ENCODE measurements around the gene GTF3C2. TPM values are rescaled to one million over a fixed set of nuclear protein-coding genes. Genes with fewer than 3 reads are reported as not detected.

The GTF3C2 gene
- total RNA-seq, 1 donor from 2014 or later: 86.6 TPM

- Mint-ChIP-seq H3K4me3 (no peak overlapping the region), H3K27ac (no peak overlapping the region), H3K9me3 (no peaks in the 10 kb centered on the region), H3K4me1 (ENCODE audit: low read depth) (no peaks in the 10 kb centered on the region), H3K36me3 (ENCODE audit: low read depth) (no peaks in the 10 kb centered on the region), H3K27me3 (ENCODE audit: insufficient read depth) (peaks cover 14% of the 10 kb centered on the region)
- intact Hi-C loops (cut with micrococcal nuclease): no loop called here
- DNase-seq (ENCODE audit: low spot score): no peak
Measured at GRCh38 chr2:27296481-27296880, 60.1 kb downstream of the GTF3C2 start.

- no peak overlapping the region for H3K27ac Mint-ChIP-seq
- intact Hi-C loops (cut with micrococcal nuclease): no loop called here
- peaks cover 18% of the 10 kb centered on the region for H3K27me3 Mint-ChIP-seq (ENCODE audit: insufficient read depth)
- H3K4me3 Mint-ChIP-seq: no peak overlapping the region
- no peaks in the 10 kb centered on the region for H3K9me3 Mint-ChIP-seq
- no peaks in the 10 kb centered on the region for H3K36me3 Mint-ChIP-seq (ENCODE audit: low read depth)
- no peaks in the 10 kb centered on the region for H3K4me1 Mint-ChIP-seq (ENCODE audit: low read depth)
- DNase-seq (ENCODE audit: low spot score): no peak
Measured at GRCh38 chr2:27294928-27295327, 61.6 kb downstream of the GTF3C2 start.

GRCh38 chr2:27291865-27292264 is 64.7 kb downstream of the GTF3C2 start:
- H3K4me1 Mint-ChIP-seq (ENCODE audit: low read depth): no peaks in the 10 kb centered on the region
- no peak overlapping the region for H3K4me3 Mint-ChIP-seq
- H3K36me3 Mint-ChIP-seq (ENCODE audit: low read depth): no peaks in the 10 kb centered on the region
- H3K27me3 Mint-ChIP-seq (ENCODE audit: insufficient read depth): peaks cover 29% of the 10 kb centered on the region
- no peaks in the 10 kb centered on the region for H3K9me3 Mint-ChIP-seq
- intact Hi-C loops (cut with micrococcal nuclease): no loop called here
- H3K27ac Mint-ChIP-seq: no peak overlapping the region
- no peak for DNase-seq (ENCODE audit: low spot score)

- Mint-ChIP-seq H3K4me3 (no peak overlapping the region), H3K9me3 (no peaks in the 10 kb centered on the region), H3K4me1 (ENCODE audit: low read depth) (no peaks in the 10 kb centered on the region), H3K27ac (no peak overlapping the region), H3K27me3 (ENCODE audit: insufficient read depth) (peaks cover 35% of the 10 kb centered on the region), H3K36me3 (ENCODE audit: low read depth) (no peaks in the 10 kb centered on the region)
- no peak for DNase-seq (ENCODE audit: low spot score)
- intact Hi-C loops (cut with micrococcal nuclease): no loop called here
Measured at GRCh38 chr2:27290549-27290948, 66.0 kb downstream of the GTF3C2 start.

- Mint-ChIP-seq H3K4me3 (no peak overlapping the region), H3K27me3 (ENCODE audit: insufficient read depth) (peaks cover 42% of the 10 kb centered on the region), H3K36me3 (ENCODE audit: low read depth) (no peaks in the 10 kb centered on the region), H3K4me1 (ENCODE audit: low read depth) (no peaks in the 10 kb centered on the region), H3K27ac (no peak overlapping the region), H3K9me3 (no peaks in the 10 kb centered on the region)
- DNase-seq (ENCODE audit: low spot score): no peak
- intact Hi-C loops (cut with micrococcal nuclease): no loop called here
Measured at GRCh38 chr2:27288610-27289009, 68.0 kb downstream of the GTF3C2 start.

GRCh38 chr2:27285481-27285880 is 71.1 kb downstream of the GTF3C2 start:
- no peaks in the 10 kb centered on the region for H3K9me3 Mint-ChIP-seq
- no peaks in the 10 kb centered on the region for H3K4me1 Mint-ChIP-seq (ENCODE audit: low read depth)
- DNase-seq (ENCODE audit: low spot score): no peak
- no peaks in the 10 kb centered on the region for H3K36me3 Mint-ChIP-seq (ENCODE audit: low read depth)
- intact Hi-C loops (cut with micrococcal nuclease): no loop called here
- no peak overlapping the region for H3K4me3 Mint-ChIP-seq
- H3K27ac Mint-ChIP-seq: no peak overlapping the region
- H3K27me3 Mint-ChIP-seq (ENCODE audit: insufficient read depth): peaks cover 37% of the 10 kb centered on the region

GRCh38 chr2:27284996-27285395 is 71.6 kb downstream of the GTF3C2 start:
- H3K27me3 Mint-ChIP-seq (ENCODE audit: insufficient read depth): peaks cover 37% of the 10 kb centered on the region
- no peaks in the 10 kb centered on the region for H3K9me3 Mint-ChIP-seq
- intact Hi-C loops (cut with micrococcal nuclease): loop anchor here (5.0 kb wide), 1 partner anchor 118 kb away; no protein-coding TSS in a partner anchor
- no peak overlapping the region for H3K4me3 Mint-ChIP-seq
- no peaks in the 10 kb centered on the region for H3K36me3 Mint-ChIP-seq (ENCODE audit: low read depth)
- peaks cover 2% of the 10 kb centered on the region for H3K4me1 Mint-ChIP-seq (ENCODE audit: low read depth)
- DNase-seq (ENCODE audit: low spot score): no peak
- no peak overlapping the region for H3K27ac Mint-ChIP-seq

- Mint-ChIP-seq H3K27ac (no peak overlapping the region), H3K9me3 (no peaks in the 10 kb centered on the region), H3K4me3 (no peak overlapping the region), H3K27me3 (ENCODE audit: insufficient read depth) (peaks cover 40% of the 10 kb centered on the region), H3K4me1 (ENCODE audit: low read depth) (peaks cover 6% of the 10 kb centered on the region), H3K36me3 (ENCODE audit: low read depth) (no peaks in the 10 kb centered on the region)
- no peak for DNase-seq (ENCODE audit: low spot score)
- intact Hi-C loops (cut with micrococcal nuclease): loop anchor here (5.0 kb wide), 1 partner anchor 116 kb away; no protein-coding TSS in a partner anchor
Measured at GRCh38 chr2:27282892-27283291, 73.7 kb downstream of the GTF3C2 start.

GRCh38 chr2:27281855-27282559 is 74.6 kb downstream of the GTF3C2 start, which contains the start of gene TRIM54:
Gene TRIM54, plus strand, starts transcription at chr2:27282429. Its CDS starts 303 bp downstream, at chr2:27282732.
- intact Hi-C loops (cut with micrococcal nuclease): loop anchor here (5.0 kb wide), 1 partner anchor 115 kb away; no protein-coding TSS in a partner anchor
- no peak for DNase-seq (ENCODE audit: low spot score)
- H3K4me1 Mint-ChIP-seq (ENCODE audit: low read depth): peaks cover 6% of the 10 kb centered on the region
- no peaks in the 10 kb centered on the region for H3K9me3 Mint-ChIP-seq
- H3K36me3 Mint-ChIP-seq (ENCODE audit: low read depth): no peaks in the 10 kb centered on the region
- H3K27ac Mint-ChIP-seq: no peak within 1 kb of the TSS
- H3K27me3 Mint-ChIP-seq (ENCODE audit: insufficient read depth): peaks cover 33% of the 10 kb centered on the region
- H3K4me3 Mint-ChIP-seq: no peak within 1 kb of the TSS

- H3K9me3 Mint-ChIP-seq: no peaks in the 10 kb centered on the region
- H3K27ac Mint-ChIP-seq: no peak overlapping the region
- H3K4me3 Mint-ChIP-seq: no peak overlapping the region
- H3K27me3 Mint-ChIP-seq (ENCODE audit: insufficient read depth): peaks cover 30% of the 10 kb centered on the region
- DNase-seq (ENCODE audit: low spot score): no peak
- intact Hi-C loops (cut with micrococcal nuclease): loop anchor here (5.0 kb wide), 1 partner anchor 114 kb away; no protein-coding TSS in a partner anchor
- no peaks in the 10 kb centered on the region for H3K36me3 Mint-ChIP-seq (ENCODE audit: low read depth)
- H3K4me1 Mint-ChIP-seq (ENCODE audit: low read depth): peaks cover 6% of the 10 kb centered on the region
Measured at GRCh38 chr2:27281442-27281841, 75.1 kb downstream of the GTF3C2 start.

- Mint-ChIP-seq H3K4me1 (ENCODE audit: low read depth) (peaks cover 6% of the 10 kb centered on the region), H3K9me3 (no peaks in the 10 kb centered on the region), H3K27ac (no peak overlapping the region), H3K36me3 (ENCODE audit: low read depth) (no peaks in the 10 kb centered on the region), H3K27me3 (ENCODE audit: insufficient read depth) (peaks cover 29% of the 10 kb centered on the region), H3K4me3 (no peak overlapping the region)
- intact Hi-C loops (cut with micrococcal nuclease): loop anchor here (1.0 to 5.0 kb wide), 6 partner anchors 17 to 320 kb away; no protein-coding TSS in a partner anchor
- DNase-seq (ENCODE audit: low spot score): no peak
Measured at GRCh38 chr2:27280826-27281225, 75.7 kb downstream of the GTF3C2 start.

- no peak for DNase-seq (ENCODE audit: low spot score)
- peaks cover 23% of the 10 kb centered on the region for H3K27me3 Mint-ChIP-seq (ENCODE audit: insufficient read depth)
- no peaks in the 10 kb centered on the region for H3K9me3 Mint-ChIP-seq
- no peaks in the 10 kb centered on the region for H3K36me3 Mint-ChIP-seq (ENCODE audit: low read depth)
- no peak overlapping the region for H3K27ac Mint-ChIP-seq
- H3K4me3 Mint-ChIP-seq: no peak overlapping the region
- H3K4me1 Mint-ChIP-seq (ENCODE audit: low read depth): peaks cover 6% of the 10 kb centered on the region
- intact Hi-C loops (cut with micrococcal nuclease): no loop called here
Measured at GRCh38 chr2:27278010-27278409, 78.6 kb downstream of the GTF3C2 start.

Measured in activated T-helper 1 cell treated with anti-CD3 and anti-CD28 coated beads, Interleukin-12 subunit alpha, Interleukin-12 subunit beta, Interleukin-2, Interleukin-4 antibody, amounts not matched to agents 30 ng/mL and 10 ng/mL and 1 ng/mL, durations not matched to agents 14 hours and 24 hours and 36 hours (primary cell).